Endothelial cell of umbilical vein (primary cell): ENCODE measurements around the gene IQSEC2.

ENCODE experiments used
- FOS ChIP-seq: IDR thresholded peaks from 2 replicates; pipeline ENCODE4 v1.6.1; 2011; ENCODE audit warnings: mild to moderate bottlenecking, low read length, moderate library complexity, borderline replicate concordance; ENCODE audit not compliant: insufficient read depth
- JUN ChIP-seq: IDR thresholded peaks from 2 replicates; pipeline ENCODE4 v1.6.1; 2011; ENCODE audit warnings: borderline replicate concordance, low read depth; ENCODE audit not compliant: insufficient read length, insufficient read depth
- MYC ChIP-seq: IDR thresholded peaks from one replicate; pipeline ENCODE4 v1.6.1; 2011; ENCODE audit warnings: mild to moderate bottlenecking, low read depth, low read length
- POLR2A ChIP-seq: IDR thresholded peaks from 2 replicates; pipeline ENCODE4 v1.6.1; 2012; ENCODE audit warnings: low read depth, mild to moderate bottlenecking, control low read depth, low read length
- POLR2AphosphoS5 ChIP-seq: IDR thresholded peaks from 2 replicates; pipeline ENCODE4 v1.6.1; 2012; ENCODE audit warnings: low read depth, mild to moderate bottlenecking, control low read depth, low read length, moderate library complexity; ENCODE audit not compliant: insufficient read depth
- TF ChIP-seq, protein P1 (sequence below), 2 donors: IDR thresholded peaks; 1 replicate in 1 of 2; 2 replicates in 1 of 2; pipeline ENCODE4 v1.5.1; 2011; ENCODE audit warnings: low read length in 2 of 2, mild to moderate bottlenecking in 2 of 2, moderate library complexity in 2 of 2, control low read depth in 1 of 2, inconsistent platforms in 1 of 2, low read depth in 1 of 2; ENCODE audit not compliant: insufficient read depth in 1 of 2; ENCODE audit errors: extremely low read depth in 1 of 2
- TF ChIP-seq, protein P2 (sequence below): IDR thresholded peaks from 2 replicates; pipeline ENCODE4 v1.6.1; 2011; ENCODE audit not compliant: insufficient read depth, insufficient read length

DNA sequence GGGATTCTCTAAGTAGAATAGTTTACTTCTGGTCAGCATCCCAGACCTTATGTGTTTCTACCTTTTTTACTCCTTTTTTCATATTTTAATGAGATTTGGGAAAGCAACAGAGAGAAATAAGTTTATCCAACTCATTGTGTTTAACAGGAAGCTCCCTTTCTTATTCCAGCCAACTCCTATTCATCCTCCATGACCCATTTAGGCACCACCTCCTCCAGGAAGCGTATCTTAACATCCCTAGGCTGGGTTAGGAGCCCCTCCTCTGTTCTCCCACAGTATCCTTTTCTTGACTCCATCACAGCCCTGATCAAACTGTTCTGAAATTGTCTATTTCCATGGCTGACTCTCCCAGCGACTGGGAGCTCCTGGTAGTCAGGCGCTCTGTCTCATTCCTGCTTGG lies 18.8 kb upstream of the IQSEC2 start:
- TF ChIP-seq, protein P1, sequence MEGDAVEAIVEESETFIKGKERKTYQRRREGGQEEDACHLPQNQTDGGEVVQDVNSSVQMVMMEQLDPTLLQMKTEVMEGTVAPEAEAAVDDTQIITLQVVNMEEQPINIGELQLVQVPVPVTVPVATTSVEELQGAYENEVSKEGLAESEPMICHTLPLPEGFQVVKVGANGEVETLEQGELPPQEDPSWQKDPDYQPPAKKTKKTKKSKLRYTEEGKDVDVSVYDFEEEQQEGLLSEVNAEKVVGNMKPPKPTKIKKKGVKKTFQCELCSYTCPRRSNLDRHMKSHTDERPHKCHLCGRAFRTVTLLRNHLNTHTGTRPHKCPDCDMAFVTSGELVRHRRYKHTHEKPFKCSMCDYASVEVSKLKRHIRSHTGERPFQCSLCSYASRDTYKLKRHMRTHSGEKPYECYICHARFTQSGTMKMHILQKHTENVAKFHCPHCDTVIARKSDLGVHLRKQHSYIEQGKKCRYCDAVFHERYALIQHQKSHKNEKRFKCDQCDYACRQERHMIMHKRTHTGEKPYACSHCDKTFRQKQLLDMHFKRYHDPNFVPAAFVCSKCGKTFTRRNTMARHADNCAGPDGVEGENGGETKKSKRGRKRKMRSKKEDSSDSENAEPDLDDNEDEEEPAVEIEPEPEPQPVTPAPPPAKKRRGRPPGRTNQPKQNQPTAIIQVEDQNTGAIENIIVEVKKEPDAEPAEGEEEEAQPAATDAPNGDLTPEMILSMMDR (IDR thresholded peaks at IDR 0.05; ENCODE audit: extremely low read depth in 1 of 2, insufficient read depth in 1 of 2, low read depth in 1 of 2, low read length in 2 of 2): no peak
- no peak for TF ChIP-seq POLR2A
- no peak for TF ChIP-seq POLR2AphosphoS5
- TF ChIP-seq FOS: no peak
- TF ChIP-seq, protein P2, sequence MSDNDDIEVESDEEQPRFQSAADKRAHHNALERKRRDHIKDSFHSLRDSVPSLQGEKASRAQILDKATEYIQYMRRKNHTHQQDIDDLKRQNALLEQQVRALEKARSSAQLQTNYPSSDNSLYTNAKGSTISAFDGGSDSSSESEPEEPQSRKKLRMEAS: no peak
- no peak for TF ChIP-seq JUN
- TF ChIP-seq MYC: no peak
